ENCODE measurements around the gene CFAP90.

Gene CFAP90

DNA sequence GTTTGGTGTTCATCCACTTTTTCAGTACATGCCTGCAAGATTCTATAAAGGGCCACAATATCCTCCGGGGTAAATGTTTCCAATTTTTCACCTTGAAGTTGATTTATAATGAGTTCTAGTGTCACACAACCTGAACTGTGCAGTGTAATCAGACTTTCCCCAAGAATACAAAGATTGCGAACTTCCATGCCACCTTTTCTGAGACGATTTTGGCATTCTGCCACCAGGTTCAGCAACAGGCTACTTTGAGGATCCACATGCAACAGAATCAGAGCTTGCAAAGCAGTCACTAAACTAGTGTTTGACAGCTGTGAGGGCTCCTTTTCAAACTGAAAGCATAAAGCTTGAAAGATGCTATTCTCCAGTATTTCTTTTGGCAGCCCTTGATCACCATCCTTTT is 16.3 kb upstream of the CFAP90 start:
- no peak for DNase-seq

DNA sequence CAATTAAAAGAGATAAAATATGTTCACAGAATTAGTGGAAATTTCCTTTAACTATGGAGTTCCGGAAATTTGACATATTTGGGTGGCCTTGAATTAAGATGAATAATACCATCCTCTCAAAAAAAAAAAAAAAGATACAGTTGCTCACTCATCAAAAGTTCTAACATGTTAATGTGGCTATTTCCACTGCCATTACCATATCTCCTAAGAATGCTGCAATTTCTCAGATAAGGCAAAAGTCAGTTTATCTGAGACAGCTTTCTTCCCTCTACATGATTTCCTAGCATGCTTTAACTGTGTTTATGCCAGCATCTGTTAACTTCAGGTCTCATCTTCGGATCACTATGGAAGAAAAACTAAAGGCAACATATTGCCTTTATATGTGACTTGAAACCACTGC is 15.3 kb upstream of the CFAP90 start:
- DNase-seq: no peak

DNA sequence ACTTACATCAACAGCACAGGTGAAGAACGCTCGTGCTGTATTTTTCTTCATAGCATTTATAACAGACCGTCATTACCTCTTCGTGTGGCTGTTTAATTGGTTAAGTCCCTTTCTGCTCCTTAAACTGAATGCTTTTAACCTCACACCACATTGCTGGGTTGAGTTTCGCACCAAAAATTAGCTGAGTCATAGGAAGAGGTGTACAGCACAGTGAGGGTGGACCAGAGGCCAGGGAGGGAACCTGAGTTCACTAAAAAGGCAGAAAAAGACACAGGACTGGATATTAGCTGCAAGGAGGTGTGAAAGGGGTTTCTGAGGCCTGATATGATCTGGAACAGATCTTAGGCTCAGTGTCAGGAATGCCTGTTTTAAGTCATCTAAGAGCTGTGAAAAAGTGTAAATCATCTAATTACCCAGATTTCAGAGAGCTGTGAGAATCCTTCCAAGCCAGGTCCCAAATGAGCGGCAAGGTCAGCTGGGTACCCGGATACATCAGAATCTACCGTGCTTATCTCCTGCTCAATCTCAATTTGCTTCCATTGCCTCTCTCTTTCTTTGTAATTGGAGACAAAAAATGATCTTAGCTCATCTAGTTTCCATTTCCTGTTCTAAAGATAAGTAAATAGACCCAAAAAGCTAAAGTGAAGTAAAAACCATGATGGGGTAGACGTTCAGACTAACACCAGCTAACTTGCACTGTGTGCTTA is 7.1 kb upstream of the CFAP90 start:
- no peak for DNase-seq

DNA sequence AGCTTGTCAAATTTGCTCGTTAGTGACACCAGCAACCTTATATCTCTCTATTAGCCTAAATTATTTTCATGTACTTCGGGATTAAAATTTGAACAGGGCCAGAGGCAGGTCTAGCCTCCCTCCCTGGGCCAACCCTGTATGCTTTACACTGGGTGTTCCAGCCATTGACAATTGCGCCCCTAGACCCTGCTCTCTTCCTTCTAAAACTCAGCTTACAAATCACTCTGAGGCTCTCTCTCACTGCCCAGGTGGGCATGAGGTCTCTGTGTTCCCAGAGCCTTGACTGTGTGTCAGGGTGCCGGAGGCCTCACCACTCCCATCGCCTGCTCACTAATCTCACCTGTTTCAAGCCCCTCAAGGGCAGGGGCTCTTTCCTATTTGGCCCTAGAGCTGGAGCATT is 6.4 kb upstream of the CFAP90 start:
- no peak for DNase-seq

DNA sequence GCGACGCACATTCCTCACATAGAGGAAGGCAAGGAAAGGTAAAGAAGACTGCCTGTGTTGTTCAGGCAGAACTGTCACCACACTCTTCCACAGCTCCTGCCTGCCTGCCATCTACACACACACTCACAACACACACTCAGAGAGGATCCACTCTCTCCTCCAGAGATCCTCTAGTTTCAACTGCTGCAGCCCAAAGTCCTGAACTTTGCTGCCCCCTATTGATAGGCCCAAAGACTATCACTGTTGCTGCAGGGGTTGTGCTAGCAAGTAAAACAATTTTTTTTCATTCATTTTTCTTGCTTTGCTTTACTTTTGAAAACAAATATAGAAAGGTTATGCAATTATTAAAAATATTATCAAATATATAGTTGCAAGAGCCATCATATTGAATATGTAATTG is 5.9 kb upstream of the CFAP90 start:
- peak; percentile 35 for DNase-seq

DNA sequence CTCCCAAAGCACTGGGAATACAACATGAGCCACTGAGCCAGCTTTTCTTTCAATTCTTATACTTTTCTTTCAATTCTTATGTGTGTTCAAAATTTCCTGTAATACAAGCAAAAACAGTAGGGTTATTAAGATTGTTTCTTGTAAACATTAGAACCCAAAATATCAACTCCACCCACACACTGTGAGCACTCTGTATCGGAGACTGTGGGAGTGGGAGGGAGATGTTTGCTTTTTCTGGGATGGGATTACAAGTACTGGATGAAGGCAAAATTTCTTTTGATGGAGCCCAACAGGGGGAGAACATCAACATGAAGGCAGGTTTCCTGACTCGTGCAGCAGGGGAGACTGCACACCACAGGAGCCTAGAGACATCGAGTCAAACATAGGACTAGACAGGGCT is 4.7 kb upstream of the CFAP90 start:
- DNase-seq: no peak

DNA sequence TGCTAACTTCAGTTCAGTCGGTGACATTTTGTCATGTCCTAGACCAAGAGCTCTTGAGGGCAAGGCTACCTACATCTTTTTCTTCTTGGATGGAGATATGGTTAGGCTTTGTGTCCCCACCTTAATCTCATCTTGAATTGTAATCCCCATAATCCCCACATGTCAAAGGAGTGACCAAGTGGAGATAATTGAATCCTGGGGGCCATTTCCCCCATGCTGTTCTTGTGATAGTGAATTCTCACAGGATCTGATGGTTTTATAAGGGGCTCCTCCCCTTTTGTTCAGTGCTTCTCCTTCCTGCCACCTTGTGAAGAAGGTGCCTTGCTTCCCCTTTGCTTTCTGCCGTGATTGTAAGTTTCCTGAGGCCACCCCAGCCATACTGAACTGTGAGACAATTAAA is 2.1 kb upstream of the CFAP90 start:
- DNase-seq: no peak

DNA sequence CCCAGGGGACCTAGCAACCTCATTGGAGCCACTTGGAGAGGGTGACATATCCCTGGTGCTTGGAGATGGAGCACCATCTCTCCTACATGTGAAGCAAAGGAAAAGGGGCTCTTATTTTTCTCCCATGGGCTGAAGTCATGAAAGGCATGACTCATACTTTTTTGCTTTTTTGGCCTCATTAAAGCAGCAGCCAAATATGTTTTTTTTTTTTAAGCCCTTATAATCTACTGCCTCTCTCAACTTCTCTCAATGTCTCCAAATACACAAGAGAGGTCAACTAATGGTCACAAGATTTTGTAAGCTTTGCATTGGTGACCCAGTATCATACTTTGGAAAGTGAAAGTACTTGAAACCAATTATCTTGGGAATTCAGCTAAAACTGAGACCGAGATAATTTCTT is 1.6 kb upstream of the CFAP90 start:
- no peak for DNase-seq

DNA sequence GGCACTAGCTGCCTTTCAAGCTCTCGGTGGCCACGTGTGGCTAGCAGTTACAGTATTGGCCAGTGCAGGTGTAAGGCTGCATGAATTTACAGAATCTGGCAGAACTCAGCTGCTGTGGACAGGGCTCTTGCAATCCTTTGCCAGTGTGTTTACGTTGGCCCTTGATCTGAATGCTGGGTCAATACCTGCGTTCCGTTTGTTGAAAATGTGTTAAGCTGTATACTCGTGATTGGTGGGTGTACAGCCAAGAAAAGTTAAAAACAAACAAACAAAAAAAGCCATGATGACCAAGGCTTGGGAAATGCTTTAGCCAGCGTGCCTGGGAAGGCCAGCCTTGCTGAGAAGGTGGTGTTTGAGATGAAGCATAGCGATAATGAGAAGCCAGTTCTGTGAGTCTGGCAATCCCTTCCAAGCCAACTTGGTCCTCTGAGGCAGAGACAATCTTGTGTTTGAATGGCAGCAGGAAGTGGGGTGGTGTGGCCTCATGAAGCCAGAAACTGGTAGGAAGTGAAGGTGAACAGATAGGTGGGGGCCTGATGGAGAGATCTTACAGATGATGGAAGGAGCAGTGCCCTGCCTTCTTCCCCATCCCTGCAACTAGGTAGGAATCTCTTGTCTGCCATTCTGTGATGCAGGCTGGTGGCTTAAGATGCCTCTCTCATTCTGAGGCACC is 820 bp upstream of the CFAP90 start:
- DNase-seq: no peak

DNA sequence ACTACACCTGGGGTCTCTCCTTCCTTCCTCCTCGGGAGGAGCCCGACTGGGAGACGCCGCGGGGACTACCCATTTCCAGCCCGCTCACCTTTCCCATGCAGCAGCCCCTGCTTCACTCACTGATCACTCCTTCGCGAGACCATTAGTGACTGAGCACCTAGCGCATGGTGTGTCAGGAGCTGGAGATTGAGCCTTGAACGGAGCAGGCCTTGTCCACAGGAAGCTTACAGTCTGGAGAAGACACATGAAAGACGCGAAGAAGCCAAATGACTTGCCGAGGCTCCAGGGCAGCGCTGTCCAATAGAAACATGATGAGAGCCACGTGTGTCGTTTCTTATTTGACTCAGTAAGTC is 283 bp upstream of the CFAP90 start:
- DNase-seq: no peak

DNA sequence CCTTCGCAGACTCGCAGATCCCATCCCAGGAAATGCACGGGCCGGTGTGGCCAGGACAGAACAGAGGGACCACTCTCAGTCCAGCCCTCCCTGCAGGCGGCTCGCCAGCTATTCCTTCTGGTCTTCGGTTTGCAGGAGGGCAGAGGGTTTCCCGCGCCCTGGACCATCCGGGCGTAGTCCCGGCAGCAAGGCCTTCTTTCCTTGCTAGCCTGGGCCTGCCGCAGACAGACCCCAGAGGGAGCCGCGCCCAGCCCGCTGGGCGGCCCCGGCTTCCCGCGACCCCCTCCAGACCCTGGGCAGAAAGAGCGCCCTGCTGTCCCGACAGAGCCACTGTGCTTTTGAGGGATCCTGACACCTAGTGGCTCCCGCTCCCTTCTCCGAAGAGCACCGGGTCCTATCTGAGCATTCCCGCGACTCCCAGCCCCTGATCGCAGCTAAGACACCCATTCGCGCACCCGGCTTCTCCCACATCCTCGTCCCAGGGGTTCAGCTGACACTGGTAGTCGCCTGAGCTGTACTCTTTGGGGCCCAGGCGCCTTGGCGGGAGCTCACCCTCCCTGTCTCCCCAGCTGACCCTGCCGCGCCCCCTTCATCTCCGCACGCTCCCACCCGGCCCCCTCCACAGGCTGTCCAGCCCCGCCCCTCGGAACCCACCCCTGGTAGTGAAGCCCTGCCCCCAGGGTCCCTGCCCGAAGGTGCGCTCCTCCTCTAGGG is 1.1 kb downstream of the CFAP90 start:
- peak; percentile 68 for DNase-seq

DNA sequence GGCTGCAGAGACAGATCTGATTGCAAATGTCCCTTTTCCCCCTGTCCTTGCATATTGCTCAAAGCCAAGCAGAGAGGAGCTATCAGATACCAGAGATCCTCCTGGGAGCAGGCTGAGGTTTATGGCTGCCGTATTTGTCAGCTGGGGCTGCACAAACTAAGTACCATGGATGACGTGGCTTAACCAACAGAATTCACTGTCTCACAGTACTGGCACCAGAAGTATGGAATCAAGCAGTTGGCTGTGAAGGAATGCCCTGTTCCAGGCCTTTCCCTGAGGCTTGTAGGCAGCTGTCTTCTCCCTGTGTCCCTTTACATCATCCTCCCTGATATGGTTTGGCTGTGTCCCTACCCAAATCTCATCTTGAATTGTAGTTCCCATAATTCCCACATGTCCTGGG is 2.6 kb downstream of the CFAP90 start:
- no peak for DNase-seq

DNA sequence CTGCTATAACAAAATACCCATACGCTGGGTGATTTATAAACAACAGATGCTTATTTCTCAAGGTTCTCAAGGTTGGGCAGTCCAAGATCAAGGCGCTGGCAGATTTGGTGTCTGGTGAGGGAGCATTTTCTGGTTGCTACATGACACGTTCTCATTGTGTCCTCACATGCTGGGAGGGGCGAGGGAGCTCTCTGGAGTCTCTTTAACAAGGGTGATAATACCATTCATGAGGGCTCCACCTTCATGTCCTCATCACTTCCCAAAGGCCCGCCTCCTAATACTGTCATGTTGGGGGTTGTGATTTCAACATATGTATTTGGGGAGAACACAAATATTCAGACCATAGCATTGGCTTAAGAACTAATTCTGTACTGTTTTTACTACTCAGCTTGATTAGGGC is 4.6 kb downstream of the CFAP90 start:
- DNase-seq: no peak

DNA sequence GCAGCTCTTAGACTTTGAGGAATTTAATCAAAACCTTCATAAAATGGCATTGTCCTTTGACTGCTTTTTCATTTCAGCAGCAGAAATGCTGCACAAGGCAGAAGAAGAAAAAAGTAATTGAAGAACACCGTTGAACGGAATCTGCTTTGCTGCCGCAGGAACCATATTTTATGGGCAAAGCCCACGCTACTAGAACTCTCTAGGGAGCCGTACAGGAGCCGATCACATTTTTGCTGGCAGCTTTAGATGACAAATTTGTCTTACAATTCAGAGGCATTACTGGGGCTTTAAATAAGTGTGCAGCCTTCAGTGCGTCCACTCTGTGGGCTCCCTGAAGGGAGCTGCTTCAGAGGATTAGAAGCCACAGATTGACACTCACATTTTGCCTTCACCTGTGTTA is 5.4 kb downstream of the CFAP90 start:
- peak; percentile 33 for DNase-seq

DNA sequence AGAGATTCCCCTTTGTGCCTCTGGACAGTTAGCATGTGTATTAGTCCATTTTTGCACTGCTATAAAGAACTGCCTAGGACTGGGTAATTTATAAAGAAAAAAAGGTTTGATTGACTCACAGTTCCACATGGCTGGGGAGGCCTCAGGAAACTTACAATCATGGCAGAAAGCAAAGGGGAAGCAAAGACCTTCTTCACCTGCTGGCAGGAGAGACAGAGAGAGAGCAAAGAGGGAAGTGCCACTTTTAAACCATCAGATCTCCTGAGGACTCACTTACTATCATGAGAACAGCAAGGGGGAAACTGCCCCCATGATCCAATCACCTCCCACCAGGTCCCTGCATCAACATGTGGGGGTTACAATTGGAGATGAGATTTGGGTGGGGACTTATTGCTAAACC is 6.0 kb downstream of the CFAP90 start:
- DNase-seq: no peak

DNA sequence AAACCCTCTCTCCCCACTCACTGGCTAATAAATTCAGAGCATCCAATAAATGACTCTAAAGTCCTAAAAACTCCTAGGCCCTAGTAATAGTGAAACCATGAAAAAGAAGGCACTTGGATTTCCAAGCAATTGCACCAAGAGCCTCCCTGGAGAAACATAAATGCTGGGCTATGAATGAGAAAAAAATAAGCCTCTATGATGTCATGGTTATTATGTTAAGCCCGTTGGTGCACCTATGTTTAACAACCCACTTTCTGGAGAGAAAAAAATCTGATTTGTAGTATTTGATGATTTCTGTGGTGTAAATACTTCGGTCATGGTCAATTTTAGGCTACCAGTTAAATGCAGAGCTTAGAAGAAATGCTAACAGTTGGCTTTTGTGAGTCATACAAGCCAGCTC is 8.4 kb downstream of the CFAP90 start:
- no peak for DNase-seq

DNA sequence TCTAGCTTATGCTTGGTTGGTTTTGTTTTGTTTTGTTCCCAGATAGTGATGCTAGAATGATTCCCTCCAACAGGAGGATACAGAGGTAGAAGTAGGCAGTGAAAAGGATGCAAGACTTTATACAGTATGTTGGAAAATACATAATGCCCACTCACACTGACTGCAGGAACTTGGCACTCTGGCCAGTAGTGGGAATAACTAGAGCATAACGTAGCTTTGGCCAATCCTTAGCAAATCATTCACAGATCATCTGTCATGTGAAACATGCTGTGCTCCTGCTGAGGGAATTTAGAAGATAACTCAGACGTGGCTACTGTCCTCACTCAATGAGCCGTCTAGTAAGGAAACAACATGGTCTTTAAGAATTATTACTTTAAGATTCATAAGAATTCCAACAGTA is 13.5 kb downstream of the CFAP90 start:
- no peak for DNase-seq

DNA sequence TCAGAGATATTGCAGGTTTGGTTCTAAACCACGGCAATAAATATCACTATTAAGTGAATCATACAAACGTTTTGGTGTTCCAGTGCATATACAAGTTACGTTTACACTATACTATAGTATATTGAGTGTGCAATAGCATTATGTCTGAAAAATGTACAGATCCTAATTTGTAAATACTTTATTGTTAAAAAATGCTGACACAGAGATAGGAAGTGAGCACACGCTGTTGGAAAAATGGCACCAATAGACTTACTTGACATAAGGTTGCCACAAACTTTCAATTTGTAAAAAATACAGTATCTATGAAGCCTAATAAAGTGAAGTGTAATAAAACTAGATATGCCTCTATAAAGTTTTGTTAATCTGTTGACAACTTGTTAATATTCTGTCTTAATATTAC is 16.0 kb downstream of the CFAP90 start:
- no peak for DNase-seq

DNA sequence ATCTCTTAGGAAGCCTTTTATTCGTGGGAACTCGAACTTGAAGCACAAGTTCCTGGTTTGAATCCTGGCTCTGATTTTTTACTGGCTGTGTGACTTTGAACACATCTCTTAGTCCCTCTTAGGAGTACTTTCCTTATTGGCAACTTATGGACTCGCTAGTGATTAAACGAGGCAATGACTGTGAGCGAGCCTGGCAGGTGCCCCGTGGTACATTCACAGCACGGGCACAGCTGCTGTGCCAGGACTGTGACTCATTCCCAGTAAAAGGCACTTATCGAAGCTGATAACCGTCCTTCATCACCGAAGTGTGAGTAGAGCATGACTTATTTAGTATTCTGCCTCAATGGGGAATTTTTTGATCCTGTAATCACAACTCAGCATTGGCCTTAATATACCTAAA is 22.7 kb downstream of the CFAP90 start:
- no peak for DNase-seq

DNA sequence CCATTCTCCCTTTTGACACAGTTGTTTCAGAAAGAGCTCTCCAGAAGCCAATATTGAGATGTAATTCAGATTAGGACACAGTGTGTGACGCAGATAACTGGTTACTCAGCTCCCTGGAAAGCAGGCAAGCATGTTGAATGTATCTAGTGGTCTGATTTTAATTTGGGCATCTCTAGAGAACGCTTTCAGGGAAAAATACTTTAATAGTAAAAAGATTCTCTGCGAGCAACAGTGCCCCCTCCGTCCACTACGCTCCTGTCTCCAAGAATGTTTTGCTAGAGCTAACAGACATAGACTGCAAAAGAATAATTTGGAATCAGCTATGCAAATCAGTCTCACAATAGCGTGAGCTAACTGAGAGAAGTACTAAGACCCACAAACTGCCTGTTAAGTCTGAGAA is 23.3 kb downstream of the CFAP90 start:
- DNase-seq: no peak

DNA sequence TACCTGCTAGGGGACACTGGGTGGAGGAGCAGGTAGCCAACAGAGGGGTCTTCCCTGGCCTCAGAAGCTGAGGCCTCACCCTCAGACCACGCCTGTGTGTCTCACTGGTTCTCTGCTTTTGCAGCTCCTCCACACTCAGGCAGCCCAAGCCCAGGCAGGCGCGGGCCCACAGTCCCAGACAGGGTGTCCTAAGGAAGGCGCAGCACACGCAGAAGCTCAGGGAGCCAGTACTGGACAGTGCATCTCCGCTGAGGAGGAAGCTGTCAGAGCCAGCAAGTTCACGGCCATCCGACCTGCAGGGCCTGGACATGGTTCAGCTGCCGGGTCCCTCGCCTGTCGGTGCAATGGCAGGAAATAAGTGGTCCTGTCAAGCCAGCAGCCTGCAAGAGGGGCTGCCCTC is 25.3 kb downstream of the CFAP90 start:
- no peak for DNase-seq

DNA sequence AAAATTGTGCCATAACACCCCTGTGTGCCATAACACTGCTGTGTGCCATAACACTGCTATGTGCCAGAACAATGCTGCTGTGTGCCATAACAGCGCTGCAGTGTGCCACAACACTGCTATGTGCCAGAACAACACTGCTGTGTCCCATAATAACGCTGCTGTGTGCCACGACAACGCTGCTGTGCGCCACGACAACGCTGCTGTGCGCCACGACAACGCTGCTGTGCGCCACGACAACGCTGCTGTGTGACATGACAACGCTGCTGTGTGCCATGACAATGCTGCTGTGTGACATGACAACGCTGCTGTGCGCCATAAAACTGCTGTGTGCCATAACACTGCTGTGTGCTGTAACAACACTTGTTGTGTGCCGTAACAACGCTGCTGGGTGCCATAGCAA is 25.9 kb downstream of the CFAP90 start:
- no peak for DNase-seq

DNA sequence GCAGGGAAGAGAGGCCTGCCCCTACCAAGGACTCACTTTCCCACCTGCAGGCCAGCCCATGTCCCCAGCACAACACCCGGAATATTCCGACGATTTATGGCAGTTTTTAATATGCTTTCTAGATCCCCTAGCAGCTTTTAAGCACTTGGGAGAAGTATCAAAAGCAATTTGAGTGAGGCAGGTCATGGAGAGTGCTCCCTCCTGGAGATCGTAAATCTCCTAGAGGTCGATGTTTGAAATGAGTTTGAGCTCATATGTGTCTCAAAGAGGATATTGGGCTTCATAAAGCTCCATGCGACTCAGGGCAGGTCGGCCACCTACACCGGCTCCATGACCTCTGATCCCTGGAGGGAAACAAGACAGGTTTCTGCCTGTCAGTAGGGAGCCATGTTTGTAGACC is 27.3 kb downstream of the CFAP90 start:
- no peak for DNase-seq

DNA sequence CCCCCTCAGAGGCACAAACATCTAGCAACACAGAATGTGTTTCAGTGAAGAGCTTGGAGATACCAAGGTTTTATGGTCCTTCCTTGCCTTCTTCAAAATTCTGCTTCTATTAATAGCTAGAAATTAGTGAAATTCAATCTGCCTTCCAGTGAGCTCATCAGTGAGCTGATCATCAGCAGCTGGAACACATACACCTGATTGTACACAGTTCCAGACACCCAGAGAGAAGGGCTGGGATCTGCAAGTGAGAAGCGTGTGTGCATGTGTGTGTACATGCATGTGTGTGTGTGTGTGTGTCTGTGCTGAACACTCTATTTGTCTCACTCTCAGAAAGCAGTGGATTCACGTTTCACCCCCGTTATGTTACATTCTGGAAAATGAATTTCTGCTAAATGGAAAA is 28.5 kb downstream of the CFAP90 start:
- peak; percentile 7 for DNase-seq

DNA sequence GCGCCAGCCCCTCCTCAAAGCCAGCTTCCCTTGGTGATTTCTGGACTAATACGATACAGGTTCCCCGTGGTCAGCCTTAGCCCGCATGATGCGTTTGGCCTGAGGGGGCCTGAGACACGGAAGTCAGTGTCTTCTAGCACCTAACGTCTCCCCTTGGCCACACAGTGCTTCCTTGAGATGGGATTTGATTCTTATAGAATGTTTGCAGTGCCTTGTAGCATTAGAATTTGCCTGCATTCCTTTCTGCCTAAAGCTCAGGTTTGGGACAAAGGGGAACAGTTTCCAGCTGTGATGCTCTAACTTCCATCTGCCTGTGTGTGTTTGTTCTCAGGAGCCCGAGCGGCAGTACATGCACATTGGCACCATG is 34.4 kb downstream of the CFAP90 start:
- DNase-seq: no peak

All from NCI-H2171 treated with DMSO at 0.1 percent for 48 hours (cell line).